T-helper 1 cell treated with Interleukin-12 subunit alpha and Interleukin-12 subunit beta and Interleukin-4 antibody, amounts not matched to agents 30 ng/mL and 1 ng/mL, for 36 hours (primary cell): ENCODE results near the gene LAYN. TPM values are rescaled to one million over a fixed set of nuclear protein-coding genes. Genes with fewer than 3 reads are reported as not detected.

Experiments used
- intact Hi-C: fragments of 100-400 bp; cut with micrococcal nuclease; formaldehyde crosslinking; loops from one replicate; pipeline ENCODE4 v1.15.1; 2024
- total RNA-seq: library from RNA; stranded (reverse); gene quantifications from 2 replicates; pipeline ENCODE4 v1.2.3, GENCODE V29; 2022

The LAYN gene
- total RNA-seq, 1 donor from 2014 or later: 4.1 TPM

DNA sequence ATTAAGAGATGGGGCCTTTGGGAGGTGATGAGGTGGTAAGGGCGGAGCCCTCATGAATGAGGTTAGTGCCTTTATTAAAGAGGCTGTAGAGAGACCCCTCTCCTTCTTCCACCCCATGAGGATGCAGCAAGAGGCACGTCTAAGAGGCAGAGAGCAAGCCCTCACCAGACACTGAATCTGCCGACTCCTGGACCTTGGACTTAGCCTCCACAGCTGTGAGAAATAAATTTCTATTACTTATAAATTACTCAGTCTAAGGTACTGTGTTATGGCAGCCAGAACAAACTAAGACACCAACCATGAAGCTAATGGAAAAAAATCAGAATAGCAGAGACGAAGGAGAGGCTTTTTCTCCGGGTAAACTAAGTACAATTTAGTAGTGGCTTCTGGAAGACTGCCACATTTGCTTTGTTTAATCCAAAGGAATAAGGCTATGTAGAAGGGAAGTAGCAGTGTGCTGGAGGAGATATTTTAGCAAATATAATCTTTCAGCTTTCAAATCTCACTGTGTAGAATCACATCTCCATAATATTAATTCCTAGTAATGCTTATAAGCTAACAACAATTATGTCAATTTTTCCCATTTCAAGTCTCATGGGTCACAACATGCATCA lies 49.5 kb downstream of the LAYN start:
- intact Hi-C loops: loop anchor here (5.0 kb wide), 1 partner anchor 138 kb away; no protein-coding TSS in a partner anchor

DNA sequence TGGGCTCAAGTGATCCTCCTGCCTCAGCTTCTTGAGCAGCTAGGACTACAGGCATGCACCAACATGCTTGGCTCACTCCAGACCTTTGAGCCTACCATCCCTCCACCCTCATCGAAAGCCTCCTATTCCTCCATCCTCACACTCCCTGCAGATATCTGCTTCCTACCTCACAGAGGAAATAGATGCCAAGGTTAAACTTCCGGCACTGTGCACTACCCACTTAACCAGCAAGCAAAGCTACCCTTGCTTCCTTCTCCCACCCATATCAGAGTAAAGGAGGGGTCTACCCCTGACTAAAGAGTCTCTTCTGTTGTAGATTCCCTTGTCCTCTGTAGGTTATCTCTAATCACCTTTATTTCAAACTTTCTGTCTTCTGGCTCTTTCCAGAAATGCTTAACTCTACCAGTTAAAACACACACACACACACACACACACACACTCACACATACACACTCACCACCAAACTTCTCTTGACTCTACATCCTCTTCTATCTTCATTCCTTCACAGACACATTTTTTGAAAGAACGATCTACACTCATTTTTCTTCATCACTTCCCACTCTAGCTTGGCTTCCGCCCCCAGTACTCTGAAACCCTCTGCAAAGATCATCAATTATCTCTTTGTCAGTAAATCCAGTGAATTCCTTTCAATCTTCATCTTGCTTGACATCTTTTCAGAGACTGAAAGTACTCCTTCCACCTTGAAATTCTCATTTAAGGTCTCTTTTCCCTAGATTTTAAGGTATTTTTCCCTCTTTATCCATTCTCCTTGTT lies 50.9 kb downstream of the LAYN start:
- intact Hi-C loops: no loop called here

DNA sequence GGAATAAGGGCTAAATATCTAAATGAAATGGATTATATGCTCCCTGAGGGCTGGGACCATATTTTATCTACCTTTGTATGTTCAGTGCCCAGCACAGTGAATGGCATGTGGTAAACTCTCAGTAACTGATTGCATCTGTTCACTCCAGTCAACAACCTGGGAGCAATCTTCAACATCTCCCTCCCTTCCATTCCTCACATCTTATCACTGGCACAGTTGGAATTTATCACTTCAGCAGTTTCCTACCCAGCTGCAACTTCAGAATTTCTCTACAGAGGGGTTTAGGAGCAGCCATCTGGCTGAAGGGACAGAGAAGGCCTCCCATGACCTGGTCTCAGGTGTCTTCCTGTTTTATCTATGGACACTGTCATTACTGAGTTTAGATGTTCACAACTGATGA lies 52.0 kb downstream of the LAYN start:
- intact Hi-C loops: no loop called here

DNA sequence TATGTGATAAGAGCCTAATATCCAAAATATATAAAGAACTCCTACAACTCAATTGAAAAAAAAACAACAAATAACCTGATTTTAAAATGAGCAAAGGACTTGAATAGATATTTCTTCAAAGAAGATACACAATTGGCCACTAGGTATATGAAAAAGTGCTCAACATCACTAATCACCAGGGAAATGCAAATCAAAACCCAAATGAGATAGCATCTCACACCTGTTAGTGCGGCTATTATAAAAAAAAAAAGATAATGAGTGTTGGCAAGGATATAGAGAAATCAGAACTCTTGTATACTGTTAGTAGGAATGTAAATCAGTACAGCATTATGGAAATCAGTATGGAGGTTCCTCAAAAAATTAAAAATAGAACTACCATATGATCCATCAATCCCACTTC lies 55.8 kb downstream of the LAYN start:
- intact Hi-C loops: no loop called here

DNA sequence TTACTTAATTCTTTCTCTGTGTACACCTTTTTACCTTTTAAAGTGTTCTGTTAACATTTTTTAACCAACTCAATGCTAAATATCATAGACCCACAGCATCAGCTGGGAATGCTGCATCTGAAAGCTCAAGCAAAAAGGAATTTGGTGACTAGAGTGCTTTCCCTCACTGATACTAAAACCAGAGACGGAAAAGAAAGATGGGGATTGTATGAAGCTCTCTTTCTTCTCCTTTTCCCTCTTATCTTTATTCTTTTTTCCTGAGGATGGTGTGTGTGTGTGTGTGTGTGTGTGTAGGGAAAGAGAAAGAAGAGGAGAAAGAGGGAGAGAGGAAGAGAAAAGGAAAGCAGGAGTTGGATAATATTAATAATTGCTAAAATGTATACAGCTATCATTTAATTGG lies 57.6 kb downstream of the LAYN start:
- intact Hi-C loops: no loop called here

DNA sequence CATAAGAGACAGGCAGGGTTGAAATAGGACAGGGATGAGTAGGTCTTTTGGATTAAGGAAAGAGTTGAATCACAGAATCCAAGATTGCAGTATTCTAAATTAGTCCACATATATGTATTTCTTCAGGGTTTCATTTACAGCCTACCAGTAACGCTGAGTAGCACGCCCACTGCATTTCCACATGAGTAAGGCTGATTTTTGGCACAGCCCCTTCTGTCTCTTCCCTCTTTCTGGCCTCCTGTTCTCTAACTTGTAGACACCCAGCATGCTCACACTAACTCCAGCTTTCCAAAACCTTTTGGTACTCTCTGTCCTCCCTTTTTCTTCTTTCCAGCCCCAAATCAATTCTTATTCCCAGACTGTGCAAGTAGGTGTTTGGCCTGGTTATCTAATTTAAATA lies 58.0 kb downstream of the LAYN start:
- intact Hi-C loops: no loop called here

DNA sequence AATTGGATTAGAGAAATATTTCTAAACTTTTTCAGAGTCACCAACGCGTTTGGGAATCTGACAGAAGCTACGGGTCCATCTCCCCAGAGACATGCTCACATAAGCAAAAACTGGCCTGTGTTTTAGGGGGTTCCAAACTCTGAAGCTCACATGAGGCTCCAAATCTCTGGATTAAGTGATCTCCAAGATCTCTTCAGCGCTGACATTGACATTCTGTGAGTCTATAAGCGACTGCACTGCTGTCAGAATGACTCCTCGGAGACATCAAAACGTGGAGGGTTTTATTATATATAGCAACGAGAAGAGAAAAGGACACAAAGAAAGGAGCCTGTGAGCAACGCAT lies 61.1 kb downstream of the LAYN start:
- intact Hi-C loops: loop anchor here (5.0 to 10.0 kb wide), 7 partner anchors 74 to 1713 kb away; partner anchors contain the start of genes POU2AF1, PTS, SDHD and TIMM8B

DNA sequence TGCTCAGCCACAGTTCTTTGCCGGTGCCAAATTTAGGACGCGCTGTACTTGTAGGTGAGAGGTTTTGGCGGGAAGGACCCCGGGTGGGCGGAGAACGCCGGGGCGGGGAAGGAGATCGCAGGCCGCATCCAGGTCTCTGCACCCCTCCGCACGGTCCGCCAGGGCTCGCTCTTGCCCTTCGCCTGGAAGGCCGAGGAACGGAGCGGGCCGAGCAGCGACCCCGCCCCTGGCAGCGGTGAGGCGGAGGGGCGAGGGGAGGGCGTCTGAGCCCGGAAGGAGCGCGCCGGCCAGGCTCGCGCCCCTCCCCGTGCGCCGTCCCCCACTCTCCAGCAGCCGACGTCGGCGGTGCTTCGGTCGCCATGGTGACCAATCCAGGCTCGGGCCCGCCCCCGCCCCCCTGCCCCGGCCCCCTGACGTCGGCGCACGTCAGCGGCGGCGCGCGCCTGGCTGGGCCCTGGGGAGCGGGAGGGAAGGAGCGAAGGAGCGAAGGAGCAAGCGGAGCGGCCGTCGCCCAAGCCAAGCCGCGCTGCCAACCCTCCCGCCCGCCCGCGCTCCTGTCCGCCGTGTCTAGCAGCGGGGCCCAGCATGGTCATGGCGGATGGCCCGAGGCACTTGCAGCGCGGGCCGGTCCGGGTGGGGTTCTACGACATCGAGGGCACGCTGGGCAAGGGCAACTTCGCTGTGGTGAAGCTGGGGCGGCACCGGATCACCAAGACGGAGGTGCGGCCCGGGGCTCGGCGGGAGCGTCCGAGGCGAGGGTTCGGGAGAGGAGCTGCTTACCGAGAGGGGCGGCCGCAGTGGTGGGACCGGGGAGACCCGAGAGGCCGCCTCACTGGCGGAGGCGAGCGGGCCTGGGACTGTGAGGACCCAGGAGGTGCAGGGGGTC lies 61.7 kb downstream of the LAYN start, which contains the start of gene SIK2:
SIK2 (plus strand) TSS at position 471 of the 886 bp plus-strand sequence; CDS start at position 586, 115 bp downstream.
- intact Hi-C loops: loop anchor here (1.0 to 10.0 kb wide), 15 partner anchors 37 to 1713 kb away; partner anchors contain the start of genes ALG9, CFAP68, DLAT and FDXACB1

DNA sequence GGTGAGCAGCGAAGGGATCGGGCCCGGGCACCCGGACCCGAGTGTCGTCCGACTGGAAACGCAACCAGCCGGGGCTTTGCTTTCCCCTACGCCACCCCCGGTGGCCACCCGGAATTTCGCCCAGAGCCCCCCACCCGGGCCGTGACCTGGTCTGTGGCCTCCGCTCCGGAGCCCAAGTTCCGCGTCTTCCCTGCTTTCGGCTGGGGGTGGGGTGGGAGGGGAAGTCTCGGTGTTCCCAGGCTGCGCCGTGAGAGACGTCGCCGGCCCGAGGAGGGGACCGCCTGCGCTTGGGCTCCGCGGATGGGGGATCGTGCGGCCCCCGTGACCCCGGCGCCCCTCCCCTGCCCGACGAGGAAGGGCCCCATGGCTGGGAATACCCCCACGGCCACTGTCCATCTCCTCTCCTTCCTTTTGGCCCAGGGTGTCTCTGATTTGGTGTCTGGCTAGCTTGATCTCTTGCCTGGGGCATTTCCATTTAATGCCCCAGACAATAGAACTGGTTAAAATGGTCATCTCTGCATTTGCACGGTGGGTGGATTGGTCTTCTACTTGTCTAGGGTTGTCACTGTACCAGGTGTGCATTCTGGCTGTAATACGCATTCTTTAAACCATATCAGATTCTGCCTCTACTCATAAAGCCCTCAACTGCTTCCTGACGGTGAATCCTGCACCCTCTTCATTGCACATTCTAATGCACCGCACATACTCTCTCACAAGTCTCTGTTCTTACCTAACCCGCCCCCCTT lies 62.5 kb downstream of the LAYN start:
- intact Hi-C loops: loop anchor here (1.0 to 10.0 kb wide), 15 partner anchors 38 to 1712 kb away; partner anchors contain the start of genes ALG9, CFAP68, DLAT and FDXACB1

DNA sequence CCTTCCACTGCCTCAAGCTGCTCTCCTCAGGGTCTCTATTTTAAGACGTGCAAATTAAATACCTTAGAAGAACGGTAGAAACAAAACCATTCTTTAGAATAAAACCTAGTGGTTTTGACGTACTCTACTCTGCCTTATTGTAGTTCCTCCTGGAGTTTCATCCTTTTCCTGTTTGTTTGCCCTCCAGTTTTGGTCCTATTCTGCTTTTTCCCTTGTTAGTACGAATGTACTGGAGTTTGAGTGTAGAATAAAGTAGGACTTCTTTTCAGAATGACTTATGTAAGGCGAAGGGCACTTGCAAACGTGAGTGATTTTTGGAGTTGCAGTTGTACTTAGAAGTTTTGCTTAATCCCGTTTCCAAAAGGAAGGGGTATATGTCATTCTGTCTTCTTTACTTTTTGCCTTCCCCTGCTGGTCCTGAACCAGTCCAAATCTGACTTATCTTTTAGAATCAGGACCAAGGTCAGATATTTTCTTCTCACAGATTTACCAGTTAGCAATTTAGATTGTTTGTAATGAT lies 63.2 kb downstream of the LAYN start:
- intact Hi-C loops: loop anchor here (1.0 to 10.0 kb wide), 12 partner anchors 17 to 1711 kb away; partner anchors contain the start of genes CFAP68, FDXACB1, NKAPD1 and PIH1D2

DNA sequence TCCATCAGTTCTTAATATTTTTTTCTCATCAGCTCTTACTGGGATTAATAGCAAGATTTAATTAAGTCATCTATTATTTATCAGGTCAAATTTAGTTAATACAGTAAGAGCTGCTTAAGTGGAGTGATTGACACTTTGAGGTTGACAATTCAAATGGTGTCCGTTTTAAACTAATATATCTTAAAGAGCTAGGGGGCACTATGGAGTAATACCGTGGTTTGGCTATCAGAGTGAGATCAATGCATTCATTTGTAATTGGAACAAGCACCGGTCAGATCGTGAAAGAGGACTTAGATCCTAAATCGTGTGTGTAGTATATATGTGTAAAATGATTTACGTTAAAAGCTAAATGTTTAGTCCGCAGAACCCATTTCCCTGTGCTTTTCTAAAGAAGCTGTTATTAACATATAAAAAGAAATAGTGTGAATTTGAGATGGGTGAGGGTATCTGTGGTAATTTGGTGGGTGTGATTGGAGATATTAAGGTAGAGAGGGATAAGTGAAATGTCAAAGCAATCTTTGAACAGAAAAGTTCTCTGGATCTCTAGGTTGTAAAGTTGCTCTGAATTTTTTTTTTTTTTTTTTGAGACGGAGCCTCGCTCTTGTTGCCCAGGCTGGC lies 64.0 kb downstream of the LAYN start:
- intact Hi-C loops: loop anchor here (1.0 to 10.0 kb wide), 9 partner anchors 18 to 1710 kb away; partner anchors contain the start of genes POU2AF1, PTS, SDHD and TIMM8B

DNA sequence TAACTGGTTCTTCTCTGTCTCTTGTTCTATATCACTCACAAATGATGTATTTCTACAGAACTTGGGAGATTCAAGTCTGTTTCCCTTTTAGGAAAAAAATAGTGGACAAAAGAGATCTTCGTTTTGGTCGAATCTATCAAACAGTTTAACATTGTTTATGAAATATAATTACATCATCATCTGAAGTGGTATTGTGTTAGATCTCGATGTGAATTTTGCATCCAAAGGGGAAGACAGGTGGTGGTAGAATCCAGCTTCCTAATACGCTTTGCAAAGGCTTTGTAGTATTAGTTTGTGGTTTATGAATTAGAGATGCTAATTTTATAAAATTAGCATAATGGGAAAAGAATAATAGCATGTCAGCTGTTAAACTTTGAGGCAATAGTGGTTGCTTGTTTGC lies 65.2 kb downstream of the LAYN start:
- intact Hi-C loops: loop anchor here (10.0 kb wide), 3 partner anchors 231 to 1709 kb away; partner anchors contain the start of genes POU2AF1 and TTC12

DNA sequence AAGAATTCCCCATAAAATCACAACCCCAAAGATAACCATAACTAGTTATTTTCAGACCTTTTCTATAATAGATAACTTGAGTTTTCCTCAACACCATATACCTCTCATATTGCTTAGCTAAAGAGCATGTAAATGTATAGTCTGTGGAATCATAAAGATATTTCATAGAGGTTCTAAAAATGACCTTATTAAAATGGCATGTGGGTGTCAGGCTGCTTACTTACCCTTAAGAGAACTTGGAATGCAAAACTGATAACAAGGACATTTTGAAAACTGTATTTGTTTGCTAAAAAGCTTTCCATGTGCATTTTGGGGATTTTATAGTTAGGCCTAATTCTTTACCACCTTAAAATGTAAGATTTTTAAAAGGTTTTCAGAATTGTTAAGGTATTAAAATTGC lies 66.5 kb downstream of the LAYN start:
- intact Hi-C loops: loop anchor here (10.0 kb wide), 3 partner anchors 232 to 1708 kb away; partner anchors contain the start of genes POU2AF1 and TTC12

DNA sequence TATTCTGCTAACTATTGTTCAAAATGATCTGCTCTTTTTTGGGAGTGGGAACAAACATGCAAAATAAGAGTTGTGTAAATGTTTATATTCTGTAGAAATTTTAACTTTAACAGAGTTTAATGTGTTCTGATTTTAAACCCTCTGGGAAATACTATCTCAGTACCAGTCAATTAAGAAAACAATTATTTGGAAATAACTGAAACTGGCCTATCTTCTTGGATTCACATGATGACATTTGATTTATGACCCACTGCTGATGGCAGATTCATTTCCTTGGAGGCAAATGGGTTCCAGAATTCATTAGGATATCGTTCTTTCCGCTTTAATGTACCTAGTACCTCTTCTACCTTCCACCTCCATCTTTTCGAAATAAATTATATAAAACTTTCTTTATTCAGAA lies 67.2 kb downstream of the LAYN start:
- intact Hi-C loops: loop anchor here (10.0 kb wide), 3 partner anchors 233 to 1707 kb away; partner anchors contain the start of genes POU2AF1 and TTC12

Other genes starting within 250 kb of the LAYN start
- gene POU2AF3, start 242.2 kb upstream of the LAYN start, total RNA-seq: not detected in 2 replicates
- gene POU2AF1, start 161.4 kb upstream of the LAYN start, total RNA-seq: 9.1 and 9.3 TPM in 2 replicates
- not detected in 2 replicates for gene BTG4, start 28.3 kb upstream of the LAYN start, total RNA-seq
- gene HOATZ, start 25.9 kb upstream of the LAYN start, total RNA-seq: not detected in 2 replicates
- 7.9 and 9.7 TPM in 2 replicates for gene SIK2, start 61.7 kb downstream of the LAYN start, total RNA-seq
- 49.3 and 60.7 TPM in 2 replicates for gene PPP2R1B, start 225.7 kb downstream of the LAYN start, total RNA-seq